ENCODE results near the gene PRKAG2.

The PRKAG2 gene

GRCh38 chr7:151864561-151864960 lies 12.4 kb downstream of the PRKAG2 start:
- no peak overlapping the region for H3K4me3 ChIP-seq (ENCODE audit: low read length)
- DNase-seq (ENCODE audit: low read depth): no peak
- TF ChIP-seq CTCF (IDR thresholded peaks at IDR 0.05; ENCODE audit: insufficient read depth, low read depth, low read length, missing control alignments): no peak

GRCh38 chr7:151864081-151864480 lies 12.8 kb downstream of the PRKAG2 start:
- no peak for TF ChIP-seq CTCF (IDR thresholded peaks at IDR 0.05; ENCODE audit: insufficient read depth, low read depth, low read length, missing control alignments)
- no peak overlapping the region for H3K4me3 ChIP-seq (ENCODE audit: low read length)
- DNase-seq (ENCODE audit: low read depth): no peak

GRCh38 chr7:151863386-151864079 lies 13.4 kb downstream of the PRKAG2 start:
- no peak for DNase-seq (ENCODE audit: low read depth)
- TF ChIP-seq CTCF (IDR thresholded peaks at IDR 0.05; ENCODE audit: insufficient read depth, low read depth, low read length, missing control alignments): no peak
- no peak overlapping the region for H3K4me3 ChIP-seq (ENCODE audit: low read length)

GRCh38 chr7:151862606-151863381 lies 14.1 kb downstream of the PRKAG2 start:
- no peak for DNase-seq (ENCODE audit: low read depth)
- TF ChIP-seq CTCF (IDR thresholded peaks at IDR 0.05; ENCODE audit: insufficient read depth, low read depth, low read length, missing control alignments): no peak
- no peak overlapping the region for H3K4me3 ChIP-seq (ENCODE audit: low read length)

GRCh38 chr7:151861881-151862280 lies 15.0 kb downstream of the PRKAG2 start:
- no peak for TF ChIP-seq CTCF (IDR thresholded peaks at IDR 0.05; ENCODE audit: insufficient read depth, low read depth, low read length, missing control alignments)
- no peak for DNase-seq (ENCODE audit: low read depth)
- no peak overlapping the region for H3K4me3 ChIP-seq (ENCODE audit: low read length)

GRCh38 chr7:151860771-151861170 lies 16.1 kb downstream of the PRKAG2 start:
- TF ChIP-seq CTCF (IDR thresholded peaks at IDR 0.05; ENCODE audit: insufficient read depth, low read depth, low read length, missing control alignments): no peak

More at GRCh38 chr7:151860771-151861170, 16.1 kb downstream of the PRKAG2 start:
- no peak for DNase-seq (ENCODE audit: low read depth)
- no peak overlapping the region for H3K4me3 ChIP-seq (ENCODE audit: low read length)
